Upper lobe of left lung (tissue), 6 donors: ENCODE results near the gene C6orf15. TPM values are rescaled to one million over a fixed set of nuclear protein-coding genes. Genes with fewer than 3 reads are reported as not detected.
A peak's percentile ranks its signal among the peaks of the same experiment; 100 is the strongest.
"Not testable (repeated sequence)": the region's sequence is repeated elsewhere in the genome, so short reads cannot be mapped to it uniquely, and the experiment has no call there.

ENCODE experiments used
- ATAC-seq, 2 donors: fragments of 200-7000 bp; cut with Tn5 transposase; one replicate each; pipeline ENCODE4 v1.9.1; 2022; ENCODE audit warnings: mild to moderate bottlenecking in 2 of 2, moderate library complexity in 2 of 2; ENCODE audit not compliant: low FRiP score in 2 of 2
- DNase-seq, 2 donors: peaks; one replicate each; pipeline ENCODE4 v3.0.0-alpha.2; 2019 to 2020
- H3K27ac ChIP-seq, 4 donors: fragments of 200-600 bp; sonication (generic); one replicate each; pipeline ENCODE4 v1.5.1; 2016 to 2019
- H3K27me3 ChIP-seq, 4 donors: fragments of 200-600 bp; sonication (generic); one replicate each; pipeline ENCODE4 v1.5.1; 2017 to 2019
- H3K36me3 ChIP-seq, 4 donors: fragments of 200-600 bp; sonication (generic); one replicate each; pipeline ENCODE4 v1.5.1; 2016 to 2019
- H3K4me1 ChIP-seq, 4 donors: fragments of 200-600 bp; sonication (generic); one replicate each; pipeline ENCODE4 v1.5.1; 2018 to 2019
- H3K4me3 ChIP-seq, 4 donors: fragments of 200-600 bp; sonication (generic); one replicate each; pipeline ENCODE4 v1.5.1; 2017 to 2019; ENCODE audit warnings: mild to moderate bottlenecking in 2 of 4, moderate library complexity in 1 of 4
- H3K9me3 ChIP-seq, 4 donors: fragments of 200-600 bp; sonication (generic); one replicate each; pipeline ENCODE4 v1.5.1; 2018 to 2019
- EP300 ChIP-seq, 4 donors: sonication (generic); formaldehyde crosslinking; IDR thresholded peaks; one replicate each; pipeline ENCODE4 v1.5.1; 2017; ENCODE audit warnings: antibody characterized with exemption in 4 of 4, control low read depth in 2 of 4
- POLR2A ChIP-seq, 4 donors: fragments of 450-650 bp; IDR thresholded peaks; one replicate each; pipeline ENCODE4 v1.5.1; 2016 to 2017; ENCODE audit warnings: antibody characterized with exemption in 4 of 4, mild to moderate bottlenecking in 2 of 4
- POLR2AphosphoS5 ChIP-seq, 2 donors: sonication (generic); formaldehyde crosslinking; IDR thresholded peaks; one replicate each; pipeline ENCODE4 v1.5.1; 2017; ENCODE audit warnings: antibody characterized with exemption in 2 of 2
- WGBS, 2 donors: methylation state at CpG; one replicate each; pipeline ENCODE4 v1.1.5; 2017 to 2018; 5-methylcytosine and 5-hydroxymethylcytosine counted together
- small RNA-seq, 4 donors: library from RNA; depleted of rRNA; stranded (forward); fragments of <200 nt; gene quantifications; one replicate each; pipeline ENCODE3, GENCODE V24; 2016
- total RNA-seq, 6 donors: library from RNA; depleted of rRNA in 4 of 6; stranded (reverse); fragments of >200 nt in 4 of 6; gene quantifications; one replicate each; pipeline versions ENCODE4 v1.1.0 to v1.2.1, GENCODE V29; 2016 to 2021
- TF ChIP-seq, protein P1 (sequence below), 6 experiments: fragments of 450-650 bp in 4 of 6; fragments of 200-600 bp in 2 of 6; sonication (generic) in 2 of 6; IDR thresholded peaks; one replicate each; pipeline ENCODE4 v1.5.1; 2016 to 2019; ENCODE audit warnings: antibody characterized with exemption in 6 of 6
- donor health status: DM: no; HTN: no; CAD: no; lungs with moderate emphysema.
- donor health status: DM: no; HTN: yes; CAD: no; lungs with severe emphysema.

C6orf15 gene
- total RNA-seq, 6 donors from 2014 or later: not detected

- no peak overlapping the region for H3K27ac ChIP-seq
- WGBS, 2 donors: 39 to 49% methylated on average over 13 of the region's 13 CpGs
- TF ChIP-seq, protein P1, sequence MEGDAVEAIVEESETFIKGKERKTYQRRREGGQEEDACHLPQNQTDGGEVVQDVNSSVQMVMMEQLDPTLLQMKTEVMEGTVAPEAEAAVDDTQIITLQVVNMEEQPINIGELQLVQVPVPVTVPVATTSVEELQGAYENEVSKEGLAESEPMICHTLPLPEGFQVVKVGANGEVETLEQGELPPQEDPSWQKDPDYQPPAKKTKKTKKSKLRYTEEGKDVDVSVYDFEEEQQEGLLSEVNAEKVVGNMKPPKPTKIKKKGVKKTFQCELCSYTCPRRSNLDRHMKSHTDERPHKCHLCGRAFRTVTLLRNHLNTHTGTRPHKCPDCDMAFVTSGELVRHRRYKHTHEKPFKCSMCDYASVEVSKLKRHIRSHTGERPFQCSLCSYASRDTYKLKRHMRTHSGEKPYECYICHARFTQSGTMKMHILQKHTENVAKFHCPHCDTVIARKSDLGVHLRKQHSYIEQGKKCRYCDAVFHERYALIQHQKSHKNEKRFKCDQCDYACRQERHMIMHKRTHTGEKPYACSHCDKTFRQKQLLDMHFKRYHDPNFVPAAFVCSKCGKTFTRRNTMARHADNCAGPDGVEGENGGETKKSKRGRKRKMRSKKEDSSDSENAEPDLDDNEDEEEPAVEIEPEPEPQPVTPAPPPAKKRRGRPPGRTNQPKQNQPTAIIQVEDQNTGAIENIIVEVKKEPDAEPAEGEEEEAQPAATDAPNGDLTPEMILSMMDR (IDR thresholded peaks at IDR 0.05): peak; percentile 78 to 93 (median 86)
- no peak for TF ChIP-seq POLR2AphosphoS5 (IDR thresholded peaks at IDR 0.05)
Observed at GRCh38 chr6:31068669-31069340, 43.6 kb downstream of the C6orf15 start.

GRCh38 chr6:31067891-31068668 lies 44.3 kb downstream of the C6orf15 start:
- not testable (repeated sequence) for ATAC-seq, DNase-seq
- 79 to 90% methylated on average over 6 to 8 of the region's 11 CpGs for WGBS, 2 donors

More at GRCh38 chr6:31068669-31069340, 43.6 kb downstream of the C6orf15 start:
- Histone ChIP-seq H3K27me3 (no peaks in the 10 kb centered on the region), H3K4me1 (peaks cover 7 to 10% (median 9%) of the 10 kb centered on the region in 4 donors), H3K36me3 (no peaks in the 10 kb centered on the region), H3K4me3 (no peak overlapping the region), H3K9me3 (no peaks in the 10 kb centered on the region)
- ATAC-seq (peak; percentile 89 to 93), DNase-seq (peak in 1 of 2 donors; percentile 76)

GRCh38 chr6:31067028-31067427 lies 45.3 kb downstream of the C6orf15 start:
- H3K36me3 ChIP-seq, H3K27me3 ChIP-seq, H3K9me3 ChIP-seq, H3K4me1 ChIP-seq, H3K27ac ChIP-seq, ATAC-seq, H3K4me3 ChIP-seq: not testable (repeated sequence)
- peak in 1 of 2 donors; percentile 80 for DNase-seq
- WGBS, 2 donors: 86 to 91% methylated on average over 9 to 10 of the region's 32 CpGs

More at GRCh38 chr6:31067891-31068668, 44.3 kb downstream of the C6orf15 start:
- not testable (repeated sequence) for H3K4me3 ChIP-seq, H3K36me3 ChIP-seq, H3K9me3 ChIP-seq, H3K27me3 ChIP-seq, H3K27ac ChIP-seq
- peaks cover 7 to 10% (median 9%) of the 10 kb centered on the region in 4 donors for H3K4me1 ChIP-seq

GRCh38 chr6:31065556-31065955 lies 46.8 kb downstream of the C6orf15 start:
- Histone ChIP-seq H3K27me3 (no peaks in the 10 kb centered on the region), H3K27ac (no peak overlapping the region), H3K4me3 (no peak overlapping the region), H3K9me3 (no peaks in the 10 kb centered on the region), H3K4me1 (peaks cover 0 to 3% (median 0%) of the 10 kb centered on the region in 4 donors), H3K36me3 (no peaks in the 10 kb centered on the region)
- no peak for DNase-seq
- no peak for ATAC-seq
- WGBS, 2 donors: 61 to 69% methylated on average over 2 of the region's 2 CpGs
- TF ChIP-seq POLR2A (IDR thresholded peaks at IDR 0.05): no peak
- TF ChIP-seq, protein P1 (IDR thresholded peaks at IDR 0.05): no peak
- TF ChIP-seq EP300 (IDR thresholded peaks at IDR 0.05): no peak
- no peak for TF ChIP-seq POLR2AphosphoS5 (IDR thresholded peaks at IDR 0.05)

- TF ChIP-seq, protein P1 (IDR thresholded peaks at IDR 0.05): no peak
- no peak for TF ChIP-seq POLR2AphosphoS5 (IDR thresholded peaks at IDR 0.05)
- TF ChIP-seq POLR2A (IDR thresholded peaks at IDR 0.05): no peak
- TF ChIP-seq EP300 (IDR thresholded peaks at IDR 0.05): no peak
- ATAC-seq (no peak), DNase-seq (no peak)
- no peaks in the 10 kb centered on the region for H3K27me3 ChIP-seq
- no peak overlapping the region for H3K27ac ChIP-seq
- H3K4me3 ChIP-seq: no peak overlapping the region
- peaks cover 0 to 3% (median 0%) of the 10 kb centered on the region in 4 donors for H3K4me1 ChIP-seq
- H3K36me3 ChIP-seq: no peaks in the 10 kb centered on the region
- 87 to 93% methylated on average over 7 of the region's 7 CpGs for WGBS, 2 donors
- H3K9me3 ChIP-seq: no peaks in the 10 kb centered on the region
Observed at GRCh38 chr6:31063906-31064435, 48.4 kb downstream of the C6orf15 start.

Small RNA genes within 50 kb of the gene (small RNA-seq; reads per million reads assigned to genes)
- gene POLR2LP1: 0 reads per million in 4 donors
- 0 reads per million in 4 donors for gene RNU6-1133P

Other genes starting within 250 kb of the C6orf15 start
- 100 to 1,000 TPM in 5 of 6 donors, 10 to 100 TPM in 1; 75.4 to 147 (median 111) TPM for gene DDR1, start 228.1 kb downstream of the C6orf15 start, total RNA-seq
- 10 to 100 TPM; 10.1 to 47.6 (median 27.6) TPM for gene GTF2H4, start 204.4 kb downstream of the C6orf15 start, total RNA-seq
- gene VARS2, start 198.3 kb downstream of the C6orf15 start, total RNA-seq: 10 to 100 TPM; 23.0 to 56.6 (median 29.5) TPM
- 100 to 1,000 TPM in 5 of 6 donors, 10 to 100 TPM in 1; 80.7 to 511 (median 229) TPM for gene SFTA2, start 180.4 kb downstream of the C6orf15 start, total RNA-seq
- 10 to 100 TPM in 2 of 6 donors, 1 to 10 TPM in 4; 1.8 to 38.8 (median 5.0) TPM for gene MUCL3, start 171.6 kb downstream of the C6orf15 start, total RNA-seq
- 1 to 10 TPM; 2.1 to 5.2 (median 3.6) TPM for gene MUC21, start 128.9 kb downstream of the C6orf15 start, total RNA-seq
- under 1 TPM in 3 of 6 donors, not detected in 3; 0.06 to 0.15 (median 0.07) TPM for gene MUC22, start 102.1 kb downstream of the C6orf15 start, total RNA-seq
- 1 to 10 TPM; 3.2 to 9.4 (median 4.4) TPM for gene PSORS1C1, start 2.2 kb upstream of the C6orf15 start, total RNA-seq
- not detected for gene CDSN, start 7.9 kb upstream of the C6orf15 start, total RNA-seq
- not detected for gene PSORS1C2, start 26.5 kb upstream of the C6orf15 start, total RNA-seq
- gene CCHCR1, start 45.2 kb upstream of the C6orf15 start, total RNA-seq: 10 to 100 TPM in 5 of 6 donors, 1 to 10 TPM in 1; 5.5 to 83.8 (median 19.5) TPM
- gene TCF19, start 46.0 kb upstream of the C6orf15 start, total RNA-seq: 10 to 100 TPM in 1 of 6 donors, 1 to 10 TPM in 5; 4.2 to 10.0 (median 5.3) TPM
- 10 to 100 TPM in 2 of 6 donors, 1 to 10 TPM in 4; 4.1 to 13.6 (median 5.7) TPM for gene POU5F1, start 58.1 kb upstream of the C6orf15 start, total RNA-seq
- gene HLA-C, start 159.5 kb upstream of the C6orf15 start, total RNA-seq: 1,000 to 10,000 TPM in 3 of 6 donors, 100 to 1,000 TPM in 3; 752 to 1,434 (median 1,132) TPM
- gene HLA-B, start 244.6 kb upstream of the C6orf15 start, total RNA-seq: 1,000 to 10,000 TPM; 1,716 to 2,968 (median 2,484) TPM